GM06990 (cell line): ENCODE measurements around the gene GABBR2.

Source experiments
- DNase-seq: peaks from one replicate; pipeline ENCODE4 v3.0.0-alpha.2; 2011; ENCODE audit not compliant: insufficient read length; ENCODE audit errors: extremely low read depth
- H3K27me3 ChIP-seq: replicated peaks from 2 replicates; pipeline ENCODE4 v1.6.0; 2011; ENCODE audit warnings: low read length; ENCODE audit not compliant: control insufficient read depth, insufficient read depth
- H3K36me3 ChIP-seq: 2 replicates; pipeline ENCODE4 v1.5.1; 2011; ENCODE audit warnings: low read length; ENCODE audit not compliant: control insufficient read depth, insufficient read depth
- H3K4me3 ChIP-seq: replicated peaks from 2 replicates; pipeline ENCODE4 v1.5.1; 2011; ENCODE audit warnings: low read depth, mild to moderate bottlenecking, control low read depth, low read length
- TF ChIP-seq, protein P1 (sequence below): IDR thresholded peaks from 2 replicates; pipeline ENCODE4 v1.5.1; 2011; ENCODE audit warnings: low read length, control low read depth, mild to moderate bottlenecking, inconsistent platforms; ENCODE audit not compliant: insufficient read depth, poor library complexity, severe bottlenecking

Gene GABBR2

DNA sequence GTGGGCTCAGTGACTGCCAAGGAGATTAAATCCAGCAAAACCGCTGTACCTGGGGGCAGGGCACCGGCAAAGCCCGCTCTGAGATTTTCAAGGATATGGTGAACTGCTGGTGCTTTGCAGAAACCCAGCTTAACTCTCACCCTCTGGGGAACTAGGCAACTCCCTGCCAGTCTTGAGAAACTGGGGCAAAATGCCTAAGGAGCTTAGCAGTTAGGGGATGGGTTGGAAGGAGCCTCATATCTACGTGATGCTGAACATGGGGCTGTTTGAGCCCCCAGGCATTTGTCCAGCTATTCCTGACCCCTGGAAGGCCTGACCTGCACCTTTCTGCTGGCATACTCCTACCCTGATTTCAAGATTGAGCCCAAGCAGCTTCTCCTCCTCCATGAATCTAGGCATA is 344.6 kb downstream of the GABBR2 start:
- TF ChIP-seq, protein P1, sequence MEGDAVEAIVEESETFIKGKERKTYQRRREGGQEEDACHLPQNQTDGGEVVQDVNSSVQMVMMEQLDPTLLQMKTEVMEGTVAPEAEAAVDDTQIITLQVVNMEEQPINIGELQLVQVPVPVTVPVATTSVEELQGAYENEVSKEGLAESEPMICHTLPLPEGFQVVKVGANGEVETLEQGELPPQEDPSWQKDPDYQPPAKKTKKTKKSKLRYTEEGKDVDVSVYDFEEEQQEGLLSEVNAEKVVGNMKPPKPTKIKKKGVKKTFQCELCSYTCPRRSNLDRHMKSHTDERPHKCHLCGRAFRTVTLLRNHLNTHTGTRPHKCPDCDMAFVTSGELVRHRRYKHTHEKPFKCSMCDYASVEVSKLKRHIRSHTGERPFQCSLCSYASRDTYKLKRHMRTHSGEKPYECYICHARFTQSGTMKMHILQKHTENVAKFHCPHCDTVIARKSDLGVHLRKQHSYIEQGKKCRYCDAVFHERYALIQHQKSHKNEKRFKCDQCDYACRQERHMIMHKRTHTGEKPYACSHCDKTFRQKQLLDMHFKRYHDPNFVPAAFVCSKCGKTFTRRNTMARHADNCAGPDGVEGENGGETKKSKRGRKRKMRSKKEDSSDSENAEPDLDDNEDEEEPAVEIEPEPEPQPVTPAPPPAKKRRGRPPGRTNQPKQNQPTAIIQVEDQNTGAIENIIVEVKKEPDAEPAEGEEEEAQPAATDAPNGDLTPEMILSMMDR = no peak

DNA sequence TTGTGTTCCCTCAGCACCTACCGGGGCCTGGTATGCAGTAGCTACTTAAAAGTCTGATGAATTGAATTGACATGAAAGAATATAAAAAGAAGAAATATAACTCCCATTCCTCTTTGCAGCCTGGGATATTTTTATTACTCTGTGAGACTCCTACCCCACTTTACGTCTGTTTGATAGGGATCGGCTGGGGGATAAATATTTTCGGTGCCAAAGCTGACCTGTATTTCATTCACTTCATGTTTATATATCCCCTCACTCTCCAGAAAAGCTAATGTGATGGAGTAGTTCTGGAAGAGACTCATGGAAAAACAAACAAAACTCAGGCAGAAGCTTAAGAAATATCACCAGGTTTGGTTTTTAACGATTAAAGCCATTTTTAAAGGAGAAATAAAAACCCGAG is 345.1 kb downstream of the GABBR2 start:
- Histone ChIP-seq H3K36me3 (no peaks in the 10 kb centered on the region), H3K27me3 (peaks cover 2% of the 10 kb centered on the region), H3K4me3 (no peak overlapping the region)
- TF ChIP-seq, protein P1 = no peak
- DNase-seq = no peak

More for the DNA sequence above, 344.6 kb downstream of the GABBR2 start:
- Histone ChIP-seq H3K27me3 (peaks cover 2% of the 10 kb centered on the region), H3K4me3 (no peak overlapping the region), H3K36me3 (no peaks in the 10 kb centered on the region)
- DNase-seq = no peak

DNA sequence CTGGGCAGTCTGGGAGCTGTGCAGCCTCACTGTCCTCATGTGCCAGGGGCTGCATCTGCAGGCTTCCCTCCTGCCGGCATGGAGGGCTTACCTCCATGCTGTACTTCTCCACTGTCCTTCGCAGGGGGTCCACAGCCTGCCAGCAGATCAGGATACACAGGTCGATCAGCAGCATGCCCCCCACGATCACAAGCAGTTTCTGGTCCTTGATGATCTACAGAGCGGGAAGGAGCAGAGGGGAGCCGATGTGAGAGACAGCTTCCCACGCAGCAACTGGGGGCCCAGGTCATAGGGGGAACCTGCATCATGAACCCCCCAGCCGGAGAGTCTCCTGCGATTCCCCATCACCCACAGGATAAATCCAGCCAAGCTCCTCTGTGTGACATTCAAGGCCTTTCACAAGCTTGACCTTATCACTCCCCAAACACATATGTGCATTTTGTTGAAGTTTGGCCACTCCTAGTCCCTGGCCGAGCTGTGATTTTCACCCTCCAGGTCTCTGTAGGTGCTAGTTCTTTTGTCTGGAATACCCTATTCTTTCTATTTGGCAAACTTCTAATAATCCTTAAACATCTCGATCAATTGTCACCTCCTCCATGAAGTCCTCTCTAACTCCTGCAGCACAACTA is 346.0 kb downstream of the GABBR2 start:
- H3K4me3 ChIP-seq = no peak overlapping the region
- H3K36me3 ChIP-seq = no peaks in the 10 kb centered on the region
- TF ChIP-seq, protein P1 = no peak
- DNase-seq = no peak
- peaks cover 2% of the 10 kb centered on the region for H3K27me3 ChIP-seq

DNA sequence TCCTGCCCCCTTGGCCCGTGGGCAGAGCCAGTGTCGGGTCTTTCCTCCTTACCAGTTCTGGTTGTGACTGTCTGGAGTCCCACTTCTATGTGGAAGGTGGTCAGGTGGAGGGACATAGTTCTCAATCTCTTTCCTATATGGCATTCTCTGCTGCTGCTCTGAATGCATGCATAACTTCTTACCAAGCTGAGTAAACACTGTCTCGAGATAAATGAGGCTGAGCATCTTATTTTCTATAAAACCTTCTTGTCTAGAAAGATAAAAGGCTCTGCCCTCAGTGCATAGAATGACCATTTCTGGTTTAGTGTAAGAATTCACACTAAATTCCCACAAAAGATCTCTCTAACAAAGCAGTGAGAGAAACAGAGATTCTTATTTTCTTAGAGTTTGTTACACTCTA is 347.1 kb downstream of the GABBR2 start:
- DNase-seq = no peak
- TF ChIP-seq, protein P1 = no peak

DNA sequence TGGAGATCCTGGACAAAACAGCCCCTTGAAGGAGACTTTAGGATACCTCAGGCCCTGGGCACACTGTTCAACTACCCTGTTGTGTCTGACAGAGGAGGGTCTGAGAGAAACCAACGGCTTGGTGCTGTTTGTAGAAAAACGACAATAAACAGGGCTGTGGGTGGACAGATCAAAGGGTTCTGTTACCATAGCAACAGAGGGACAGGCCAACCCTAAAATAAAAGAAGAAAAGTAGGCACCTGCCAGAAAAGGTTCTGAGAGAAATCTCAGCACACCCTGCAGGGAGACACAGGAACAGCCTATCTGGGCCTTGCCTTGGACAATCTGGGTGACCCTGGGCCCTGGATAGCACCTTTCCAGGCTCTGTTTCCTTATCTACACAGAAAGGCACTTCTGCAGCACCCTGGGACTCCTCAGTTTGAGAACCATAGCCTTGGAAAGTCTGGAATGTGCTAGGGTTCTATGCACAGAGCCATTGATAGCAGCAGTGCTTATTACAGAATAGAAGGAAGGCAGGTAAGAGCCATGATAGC is 348.5 kb downstream of the GABBR2 start:
- Histone ChIP-seq H3K36me3 (no peaks in the 10 kb centered on the region), H3K27me3 (peaks cover 2% of the 10 kb centered on the region), H3K4me3 (no peak overlapping the region)
- DNase-seq = no peak
- TF ChIP-seq, protein P1 = no peak

More for the DNA sequence above, 347.1 kb downstream of the GABBR2 start:
- peaks cover 2% of the 10 kb centered on the region for H3K27me3 ChIP-seq
- H3K4me3 ChIP-seq = no peak overlapping the region
- no peaks in the 10 kb centered on the region for H3K36me3 ChIP-seq
